Chondrocyte (in vitro differentiated cells): Measurements from ENCODE around the gene WNT2. TPM values are rescaled to one million over a fixed set of nuclear protein-coding genes. Genes with fewer than 3 reads are reported as not detected.

Experiments used
- DNase-seq: peaks from one replicate; pipeline ENCODE4 v3.0.0; 2021; ENCODE audit warnings: mixed read lengths, low spot score
- H3K27ac Mint-ChIP-seq: one replicate; pipeline ENCODE4 v1.8.0; 2021; ENCODE audit warnings: mild to moderate bottlenecking, moderate library complexity, mixed read lengths; ENCODE audit not compliant: unreplicated experiment
- H3K27me3 Mint-ChIP-seq: 2 replicates; pipeline ENCODE4 v1.8.0; 2021; ENCODE audit warnings: low read depth, mixed read lengths
- H3K36me3 Mint-ChIP-seq: 2 replicates; pipeline ENCODE4 v1.8.0; 2021; ENCODE audit warnings: low read depth, mixed read lengths
- H3K4me1 Mint-ChIP-seq: 2 replicates; pipeline ENCODE4 v1.8.0; 2021; ENCODE audit warnings: low read depth, mild to moderate bottlenecking, mixed read lengths
- H3K4me3 Mint-ChIP-seq: one replicate; pipeline ENCODE4 v1.8.0; 2021; ENCODE audit warnings: mild to moderate bottlenecking, moderate library complexity, mixed read lengths; ENCODE audit not compliant: unreplicated experiment
- H3K9me3 Mint-ChIP-seq: 2 replicates; pipeline ENCODE4 v1.8.0; 2021; ENCODE audit warnings: low read depth, mixed read lengths
- total RNA-seq: library from RNA; stranded (reverse); gene quantifications from 3 replicates; pipeline ENCODE4 v1.2.1, GENCODE V29; 2021
- TF ChIP-seq, protein P1 (sequence below): fragments of 200-600 bp; sonication (generic); IDR thresholded peaks from 2 replicates; pipeline ENCODE4 v1.5.0; 2021; ENCODE audit warnings: antibody characterized with exemption, mild to moderate bottlenecking, moderate library complexity

The WNT2 gene
- total RNA-seq, 1 donor from 2014 or later, result 0.90 TPM

DNA sequence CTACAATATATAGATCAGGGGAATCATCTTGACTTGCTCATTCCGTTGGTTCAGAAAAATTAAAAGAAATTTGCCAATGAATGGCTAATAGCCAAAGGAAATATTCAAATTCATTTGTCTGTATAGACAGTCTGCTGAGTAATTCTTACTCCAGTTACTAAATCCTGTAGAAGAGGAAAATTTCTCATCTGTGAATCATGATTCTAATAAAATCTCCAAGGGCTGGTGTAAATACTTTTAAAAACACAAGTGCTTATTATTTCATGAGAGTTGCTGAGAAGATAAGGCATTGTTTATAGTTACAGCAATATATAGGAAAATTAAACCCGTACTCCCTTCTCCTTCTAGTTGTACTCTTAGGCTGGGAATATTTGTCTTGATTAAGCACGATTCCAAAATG lies 53.0 kb downstream of the WNT2 start:
- H3K27me3 Mint-ChIP-seq, result peaks cover 5% of the 10 kb centered on the region
- no peak overlapping the region for H3K4me3 Mint-ChIP-seq
- H3K4me1 Mint-ChIP-seq, result peaks cover 24% of the 10 kb centered on the region
- H3K9me3 Mint-ChIP-seq, result peaks cover 5% of the 10 kb centered on the region
- DNase-seq, result no peak
- H3K36me3 Mint-ChIP-seq, result no peaks in the 10 kb centered on the region
- peak overlapping the region; percentile 54 for H3K27ac Mint-ChIP-seq
- TF ChIP-seq, protein P1, sequence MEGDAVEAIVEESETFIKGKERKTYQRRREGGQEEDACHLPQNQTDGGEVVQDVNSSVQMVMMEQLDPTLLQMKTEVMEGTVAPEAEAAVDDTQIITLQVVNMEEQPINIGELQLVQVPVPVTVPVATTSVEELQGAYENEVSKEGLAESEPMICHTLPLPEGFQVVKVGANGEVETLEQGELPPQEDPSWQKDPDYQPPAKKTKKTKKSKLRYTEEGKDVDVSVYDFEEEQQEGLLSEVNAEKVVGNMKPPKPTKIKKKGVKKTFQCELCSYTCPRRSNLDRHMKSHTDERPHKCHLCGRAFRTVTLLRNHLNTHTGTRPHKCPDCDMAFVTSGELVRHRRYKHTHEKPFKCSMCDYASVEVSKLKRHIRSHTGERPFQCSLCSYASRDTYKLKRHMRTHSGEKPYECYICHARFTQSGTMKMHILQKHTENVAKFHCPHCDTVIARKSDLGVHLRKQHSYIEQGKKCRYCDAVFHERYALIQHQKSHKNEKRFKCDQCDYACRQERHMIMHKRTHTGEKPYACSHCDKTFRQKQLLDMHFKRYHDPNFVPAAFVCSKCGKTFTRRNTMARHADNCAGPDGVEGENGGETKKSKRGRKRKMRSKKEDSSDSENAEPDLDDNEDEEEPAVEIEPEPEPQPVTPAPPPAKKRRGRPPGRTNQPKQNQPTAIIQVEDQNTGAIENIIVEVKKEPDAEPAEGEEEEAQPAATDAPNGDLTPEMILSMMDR, result no peak

DNA sequence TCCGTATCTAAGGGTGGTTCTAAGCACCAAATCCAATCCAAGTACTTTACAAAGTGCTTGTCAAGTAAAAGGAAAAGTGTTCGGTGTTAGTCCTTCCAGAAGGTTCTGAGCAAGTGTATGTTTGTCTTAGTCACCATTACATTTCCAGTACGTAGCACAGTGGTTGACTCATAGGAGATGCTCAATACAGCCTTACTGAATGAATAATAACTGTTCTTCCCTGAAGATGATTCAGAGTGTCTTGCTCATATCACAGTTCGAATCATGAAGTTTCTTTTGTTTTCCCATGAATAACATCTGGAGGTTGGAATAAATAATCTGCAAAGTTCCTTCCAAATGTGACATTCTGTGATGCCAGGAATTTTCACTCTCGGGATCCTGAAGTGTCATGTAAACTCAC lies 53.4 kb downstream of the WNT2 start:
- peak overlapping the region; percentile 54 for H3K27ac Mint-ChIP-seq
- H3K36me3 Mint-ChIP-seq, result no peaks in the 10 kb centered on the region
- H3K4me3 Mint-ChIP-seq, result no peak overlapping the region
- peaks cover 5% of the 10 kb centered on the region for H3K9me3 Mint-ChIP-seq
- TF ChIP-seq, protein P1, result no peak
- H3K4me1 Mint-ChIP-seq, result peaks cover 24% of the 10 kb centered on the region
- H3K27me3 Mint-ChIP-seq, result peaks cover 3% of the 10 kb centered on the region
- DNase-seq, result no peak

DNA sequence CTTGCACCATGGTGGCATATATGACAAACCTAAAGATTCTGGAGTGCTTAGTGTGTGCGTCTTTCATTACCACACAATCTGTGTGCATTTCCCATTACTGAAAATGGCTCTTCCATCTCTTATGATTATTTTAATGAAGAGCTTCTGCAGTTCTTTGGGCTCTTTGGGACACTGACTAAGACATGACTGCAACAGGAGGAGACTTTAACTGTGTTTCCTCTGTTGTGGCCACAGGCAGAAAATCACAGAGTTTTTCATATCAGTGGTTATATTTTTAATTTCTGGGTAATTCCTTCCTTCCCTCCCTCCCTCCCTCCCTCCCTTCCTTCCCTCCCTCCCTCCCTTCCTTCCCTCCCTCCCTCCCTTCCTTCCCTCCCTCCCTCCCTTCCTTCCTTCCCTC lies 58.1 kb downstream of the WNT2 start:
- TF ChIP-seq, protein P1, result no peak
- Mint-ChIP-seq H3K27me3 (peaks cover 10% of the 10 kb centered on the region), H3K36me3 (peaks cover 2% of the 10 kb centered on the region), H3K4me3 (no peak overlapping the region), H3K9me3 (peaks cover 10% of the 10 kb centered on the region), H3K27ac (no peak overlapping the region), H3K4me1 (peaks cover 18% of the 10 kb centered on the region)
- no peak for DNase-seq

DNA sequence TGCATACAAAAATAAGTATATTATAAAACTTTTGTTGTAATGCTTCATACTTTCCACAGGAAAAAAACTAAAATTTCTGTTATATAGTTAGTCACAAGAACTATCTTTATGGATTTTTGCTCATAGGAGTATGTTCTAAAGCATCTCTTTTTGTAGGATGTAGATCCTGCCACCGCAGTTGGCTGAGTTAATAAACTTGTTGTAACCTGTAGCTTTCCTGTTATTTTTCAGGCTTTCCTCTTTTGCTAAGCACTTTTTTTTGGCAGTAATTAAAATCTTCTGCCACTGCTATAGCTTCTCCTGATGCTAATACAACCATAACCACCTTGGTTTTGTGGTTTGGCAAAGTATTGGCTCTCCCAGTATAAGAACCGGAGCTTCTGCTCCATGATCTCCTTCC lies 60.3 kb downstream of the WNT2 start:
- DNase-seq, result no peak
- no peak overlapping the region for H3K4me3 Mint-ChIP-seq

GRCh38 chr7:117259615-117260014 lies 63.2 kb downstream of the WNT2 start:
- Mint-ChIP-seq H3K27ac (no peak overlapping the region), H3K27me3 (peaks cover 29% of the 10 kb centered on the region), H3K4me1 (peaks cover 14% of the 10 kb centered on the region)

More for the DNA sequence above, 60.3 kb downstream of the WNT2 start:
- H3K9me3 Mint-ChIP-seq, result peaks cover 10% of the 10 kb centered on the region
- peaks cover 10% of the 10 kb centered on the region for H3K27me3 Mint-ChIP-seq
- H3K4me1 Mint-ChIP-seq, result peaks cover 18% of the 10 kb centered on the region
- H3K36me3 Mint-ChIP-seq, result peaks cover 2% of the 10 kb centered on the region
- TF ChIP-seq, protein P1, result no peak
- H3K27ac Mint-ChIP-seq, result no peak overlapping the region

More at GRCh38 chr7:117259615-117260014, 63.2 kb downstream of the WNT2 start:
- Mint-ChIP-seq H3K9me3 (peaks cover 5% of the 10 kb centered on the region), H3K36me3 (peaks cover 4% of the 10 kb centered on the region), H3K4me3 (no peak overlapping the region)
- no peak for DNase-seq
- TF ChIP-seq, protein P1, result no peak
